Measurements from ENCODE around the gene SNRNP25.

- TF ChIP-seq CTCF (IDR thresholded peaks at IDR 0.05) = no peak
- TF ChIP-seq EP300 (IDR thresholded peaks at IDR 0.05) = no peak
These were observed 48.6 kb downstream of the SNRNP25 start for GRCh38 chr16:102060-102855.
